Subcutaneous adipose tissue (tissue), 4 donors: ENCODE data around the gene PRDM16. TPM values are rescaled to one million over a fixed set of nuclear protein-coding genes. Genes with fewer than 3 reads are reported as not detected.

ENCODE experiments used
- total RNA-seq, 4 donors: library from RNA; depleted of rRNA; stranded (reverse); fragments of >200 nt; gene quantifications; one replicate each; pipeline ENCODE4 v1.1.0, GENCODE V29; 2016
- TF ChIP-seq, protein P1 (sequence below): fragments of 450-650 bp; IDR thresholded peaks from one replicate; pipeline ENCODE4 v1.5.1; 2016; ENCODE audit warnings: low read depth, mild to moderate bottlenecking, control low read depth, antibody characterized with exemption, moderate library complexity

Gene PRDM16
- total RNA-seq, 4 donors from 2014 or later = 0.82 to 1.7 (median 1.1) TPM

GRCh38 chr1:3306583-3307291, 237.7 kb downstream of the PRDM16 start:
- TF ChIP-seq, protein P1, sequence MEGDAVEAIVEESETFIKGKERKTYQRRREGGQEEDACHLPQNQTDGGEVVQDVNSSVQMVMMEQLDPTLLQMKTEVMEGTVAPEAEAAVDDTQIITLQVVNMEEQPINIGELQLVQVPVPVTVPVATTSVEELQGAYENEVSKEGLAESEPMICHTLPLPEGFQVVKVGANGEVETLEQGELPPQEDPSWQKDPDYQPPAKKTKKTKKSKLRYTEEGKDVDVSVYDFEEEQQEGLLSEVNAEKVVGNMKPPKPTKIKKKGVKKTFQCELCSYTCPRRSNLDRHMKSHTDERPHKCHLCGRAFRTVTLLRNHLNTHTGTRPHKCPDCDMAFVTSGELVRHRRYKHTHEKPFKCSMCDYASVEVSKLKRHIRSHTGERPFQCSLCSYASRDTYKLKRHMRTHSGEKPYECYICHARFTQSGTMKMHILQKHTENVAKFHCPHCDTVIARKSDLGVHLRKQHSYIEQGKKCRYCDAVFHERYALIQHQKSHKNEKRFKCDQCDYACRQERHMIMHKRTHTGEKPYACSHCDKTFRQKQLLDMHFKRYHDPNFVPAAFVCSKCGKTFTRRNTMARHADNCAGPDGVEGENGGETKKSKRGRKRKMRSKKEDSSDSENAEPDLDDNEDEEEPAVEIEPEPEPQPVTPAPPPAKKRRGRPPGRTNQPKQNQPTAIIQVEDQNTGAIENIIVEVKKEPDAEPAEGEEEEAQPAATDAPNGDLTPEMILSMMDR = no peak

GRCh38 chr1:3307359-3307758, 238.4 kb downstream of the PRDM16 start:
- TF ChIP-seq, protein P1 = no peak

DNA sequence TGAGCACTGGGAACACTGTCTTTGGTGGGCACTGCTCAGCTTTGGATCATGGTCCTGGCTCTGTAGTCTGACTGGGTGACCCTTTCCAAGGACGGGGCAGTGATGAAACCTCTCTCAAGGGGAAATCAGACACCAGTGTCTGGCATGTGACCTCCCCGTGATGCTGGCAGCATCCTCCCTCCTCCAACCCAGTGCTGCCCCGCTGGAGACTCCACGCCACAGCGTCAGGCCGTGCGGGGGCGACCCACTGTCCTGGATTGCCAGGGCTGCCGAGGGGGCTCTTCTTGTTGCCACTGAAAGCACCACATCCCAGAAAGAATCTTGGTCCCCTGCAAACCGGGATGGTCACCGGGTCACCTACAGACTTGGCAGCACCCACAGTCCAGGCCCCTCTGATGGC, 239.1 kb downstream of the PRDM16 start:
- TF ChIP-seq, protein P1 = no peak

DNA sequence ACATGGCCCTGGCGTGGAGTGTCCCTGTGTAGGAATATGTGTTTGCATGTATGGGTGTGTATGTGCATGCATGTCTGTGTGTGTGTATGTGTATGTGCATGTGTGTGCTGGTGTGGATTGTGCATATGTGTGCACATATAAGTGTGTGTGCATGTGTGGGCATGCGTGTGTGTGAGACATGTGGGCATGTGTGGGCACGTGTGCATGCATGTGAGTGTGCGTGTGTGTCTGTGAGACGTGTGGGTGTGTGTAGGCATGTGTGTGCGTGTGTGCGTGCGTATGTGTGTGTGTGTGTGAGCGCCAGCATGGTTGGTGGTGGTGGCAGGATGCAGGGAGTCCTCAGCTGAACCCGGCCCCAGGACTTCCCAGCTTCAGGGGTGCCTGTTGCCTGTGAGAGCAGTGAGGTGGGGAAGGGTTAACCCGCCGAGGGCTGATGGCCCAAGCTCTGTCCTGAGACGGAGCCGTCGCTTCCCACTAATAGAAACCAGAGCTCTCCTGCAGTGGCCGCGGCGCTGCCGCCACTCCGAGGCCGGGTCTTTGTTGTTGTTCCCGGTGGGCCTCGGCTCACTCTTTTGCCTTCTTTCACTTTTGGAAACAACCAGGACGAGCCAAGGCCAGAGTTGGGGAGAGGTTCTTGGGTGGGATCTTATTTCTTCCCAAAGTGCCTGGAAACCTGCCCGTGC, 241.9 kb downstream of the PRDM16 start:
- TF ChIP-seq, protein P1 = no peak

DNA sequence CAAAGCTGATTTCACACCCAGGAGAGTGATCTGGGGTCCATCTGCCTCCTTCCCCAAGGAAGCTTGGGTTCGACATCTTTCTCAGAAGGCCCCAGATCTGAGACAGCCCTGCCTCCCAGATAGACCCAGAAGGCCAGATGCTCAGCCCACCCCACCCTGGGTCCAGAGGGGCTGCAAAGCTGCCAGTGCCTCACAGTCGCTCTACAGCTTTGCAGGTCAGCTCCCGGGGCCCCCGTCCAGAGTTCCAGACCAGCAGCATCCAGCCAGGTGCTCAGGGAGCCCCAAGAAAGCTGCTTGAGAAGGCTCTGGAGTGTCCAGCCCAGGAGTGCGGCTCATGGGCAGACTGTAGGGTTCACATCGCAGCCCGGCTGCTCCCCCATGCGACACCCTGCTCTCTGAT, 242.7 kb downstream of the PRDM16 start:
- TF ChIP-seq, protein P1 = no peak

DNA sequence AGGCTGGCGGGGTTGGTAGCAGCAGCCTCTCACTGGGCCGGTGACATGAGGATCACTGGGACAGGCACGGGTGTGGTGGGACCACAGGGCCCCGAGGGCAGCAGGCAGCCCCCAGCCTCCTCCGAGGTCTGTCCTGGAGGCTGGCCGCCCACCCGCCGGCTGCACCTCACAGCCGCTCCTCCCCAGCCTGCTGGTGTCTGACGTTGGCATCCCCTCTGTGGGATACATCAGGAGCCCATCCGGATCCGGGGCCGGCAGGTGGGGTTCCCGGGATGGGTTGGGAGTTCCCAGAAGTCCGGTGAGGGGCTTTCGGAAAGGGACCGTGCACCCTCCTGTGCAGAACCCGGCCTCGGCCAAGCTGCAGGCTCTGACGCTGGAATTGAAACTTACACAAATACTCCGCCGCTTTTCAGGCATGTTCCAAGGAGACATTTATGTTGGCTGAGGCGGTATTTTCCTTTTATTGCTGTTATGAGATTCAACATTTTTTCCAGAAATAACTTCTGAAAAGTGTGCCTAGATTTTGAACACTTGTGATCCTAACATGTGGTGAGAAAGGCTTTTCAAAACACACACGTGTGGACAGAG, 243.4 kb downstream of the PRDM16 start:
- TF ChIP-seq, protein P1 = no peak

DNA sequence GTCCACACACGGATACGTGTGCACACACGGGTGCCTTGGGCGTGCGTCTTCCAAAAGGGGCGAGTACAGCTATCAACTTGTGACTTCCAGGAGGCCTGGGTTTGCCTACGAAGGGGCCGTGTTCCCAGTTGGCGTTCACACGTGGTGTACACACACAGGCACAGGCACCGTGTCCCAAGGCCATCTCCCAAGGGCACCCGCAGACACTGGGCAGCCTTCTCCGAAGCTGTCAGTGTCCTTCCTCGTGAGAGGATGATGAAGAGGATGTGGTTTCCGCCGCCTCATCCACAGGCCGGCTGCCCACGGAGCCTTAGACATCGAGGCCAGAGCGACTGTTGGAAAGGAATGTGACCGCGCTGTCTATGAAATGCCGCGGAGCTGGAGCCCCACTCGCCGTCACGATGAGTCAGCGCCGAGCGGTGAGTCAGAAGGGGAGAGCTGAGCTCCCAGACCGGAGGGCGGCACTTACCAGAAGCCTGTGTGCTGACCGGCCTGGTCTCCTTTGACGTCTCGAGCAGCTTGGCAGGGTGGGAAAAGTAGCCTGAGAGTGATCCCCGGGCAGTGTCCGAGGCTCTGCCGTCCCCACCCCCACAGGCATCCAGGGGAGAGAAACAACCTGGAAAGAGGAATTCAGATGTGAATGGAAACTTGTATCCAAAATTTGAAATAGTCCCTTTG, 244.0 kb downstream of the PRDM16 start:
- TF ChIP-seq, protein P1 = no peak
